Fibroblast of skin of right quadriceps (primary cell): ENCODE measurements around the gene VWA5B1.
"Not testable (repeated sequence)": the region's sequence is repeated elsewhere in the genome, so short reads cannot be mapped to it uniquely, and the experiment has no call there.

Experiments
- DNase-seq: peaks from one replicate; pipeline ENCODE4 v3.0.0-alpha.2; 2013

VWA5B1 gene, protein sequence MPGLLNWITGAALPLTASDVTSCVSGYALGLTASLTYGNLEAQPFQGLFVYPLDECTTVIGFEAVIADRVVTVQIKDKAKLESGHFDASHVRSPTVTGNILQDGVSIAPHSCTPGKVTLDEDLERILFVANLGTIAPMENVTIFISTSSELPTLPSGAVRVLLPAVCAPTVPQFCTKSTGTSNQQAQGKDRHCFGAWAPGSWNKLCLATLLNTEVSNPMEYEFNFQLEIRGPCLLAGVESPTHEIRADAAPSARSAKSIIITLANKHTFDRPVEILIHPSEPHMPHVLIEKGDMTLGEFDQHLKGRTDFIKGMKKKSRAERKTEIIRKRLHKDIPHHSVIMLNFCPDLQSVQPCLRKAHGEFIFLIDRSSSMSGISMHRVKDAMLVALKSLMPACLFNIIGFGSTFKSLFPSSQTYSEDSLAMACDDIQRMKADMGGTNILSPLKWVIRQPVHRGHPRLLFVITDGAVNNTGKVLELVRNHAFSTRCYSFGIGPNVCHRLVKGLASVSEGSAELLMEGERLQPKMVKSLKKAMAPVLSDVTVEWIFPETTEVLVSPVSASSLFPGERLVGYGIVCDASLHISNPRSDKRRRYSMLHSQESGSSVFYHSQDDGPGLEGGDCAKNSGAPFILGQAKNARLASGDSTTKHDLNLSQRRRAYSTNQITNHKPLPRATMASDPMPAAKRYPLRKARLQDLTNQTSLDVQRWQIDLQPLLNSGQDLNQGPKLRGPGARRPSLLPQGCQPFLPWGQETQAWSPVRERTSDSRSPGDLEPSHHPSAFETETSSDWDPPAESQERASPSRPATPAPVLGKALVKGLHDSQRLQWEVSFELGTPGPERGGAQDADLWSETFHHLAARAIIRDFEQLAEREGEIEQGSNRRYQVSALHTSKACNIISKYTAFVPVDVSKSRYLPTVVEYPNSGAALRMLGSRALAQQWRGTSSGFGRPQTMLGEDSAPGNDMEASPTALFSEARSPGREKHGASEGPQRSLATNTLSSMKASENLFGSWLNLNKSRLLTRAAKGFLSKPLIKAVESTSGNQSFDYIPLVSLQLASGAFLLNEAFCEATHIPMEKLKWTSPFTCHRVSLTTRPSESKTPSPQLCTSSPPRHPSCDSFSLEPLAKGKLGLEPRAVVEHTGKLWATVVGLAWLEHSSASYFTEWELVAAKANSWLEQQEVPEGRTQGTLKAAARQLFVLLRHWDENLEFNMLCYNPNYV

GRCh38 chr1:20290624-20291597, at the start of gene VWA5B1:
TSS of gene VWA5B1 (plus strand) at chr1:20290875. CDS start at chr1:20310602, 19,727 bp downstream.
- peak; percentile 17 for DNase-seq

DNA sequence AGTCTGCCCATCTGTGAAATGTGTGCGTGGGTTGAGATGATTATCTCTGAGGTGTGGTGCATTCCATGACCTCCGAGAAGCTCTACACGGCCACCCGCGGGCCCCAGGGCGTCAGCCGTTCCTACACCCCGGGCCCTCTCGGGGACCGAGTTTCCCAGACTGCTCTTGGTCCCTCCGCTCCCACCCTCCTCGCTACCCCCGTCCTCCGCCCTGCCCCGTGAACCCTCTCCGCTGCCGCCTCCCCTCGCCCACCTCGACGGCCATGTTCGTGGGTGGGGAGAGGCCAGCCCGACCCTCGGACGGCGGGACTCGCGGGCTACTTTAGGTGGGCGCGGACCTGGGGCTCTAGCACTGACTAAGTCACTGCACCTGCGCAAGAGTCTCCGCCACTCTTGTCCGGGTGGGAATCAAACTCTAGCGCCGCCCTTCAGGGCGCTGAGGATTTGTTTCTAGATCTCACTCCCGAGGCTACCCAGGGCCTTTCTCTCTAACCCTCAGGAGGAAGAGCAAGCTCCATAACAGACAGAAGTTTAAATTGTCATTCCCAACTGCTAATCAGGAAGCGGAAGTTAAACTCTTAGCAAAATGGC, 47.7 kb upstream of the VWA5B1 start:
- DNase-seq, result no peak

DNA sequence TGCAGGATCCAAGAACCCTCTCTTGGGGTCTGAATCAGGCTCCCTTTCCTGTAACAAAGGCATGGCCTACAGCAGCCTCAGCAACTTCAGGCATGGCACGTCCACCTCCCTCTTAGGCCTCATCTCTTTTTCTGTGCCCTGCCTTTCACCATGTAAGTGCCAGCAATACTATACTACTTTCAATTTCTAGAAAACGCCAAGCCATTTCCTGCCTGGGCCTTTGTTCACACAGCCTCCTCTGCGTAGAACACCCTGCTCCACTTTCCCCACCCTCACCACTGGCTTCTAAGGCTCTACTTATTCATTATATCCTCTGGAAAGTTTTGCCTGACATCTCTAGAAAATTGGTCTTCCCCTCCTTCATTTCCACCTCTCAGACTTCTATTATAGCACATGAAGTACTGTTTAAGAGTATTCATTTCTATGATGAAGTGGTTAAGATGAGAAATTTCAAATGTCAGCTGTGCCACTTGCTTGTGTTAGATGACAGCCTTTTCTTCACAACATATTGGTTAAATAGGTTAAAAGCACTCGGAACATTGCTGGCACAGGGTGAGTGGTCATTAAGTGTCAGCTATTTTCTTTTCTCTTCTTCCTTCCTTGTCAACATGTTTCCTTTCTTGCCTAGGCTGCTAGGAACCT, 41.6 kb upstream of the VWA5B1 start:
- DNase-seq, result no peak

DNA sequence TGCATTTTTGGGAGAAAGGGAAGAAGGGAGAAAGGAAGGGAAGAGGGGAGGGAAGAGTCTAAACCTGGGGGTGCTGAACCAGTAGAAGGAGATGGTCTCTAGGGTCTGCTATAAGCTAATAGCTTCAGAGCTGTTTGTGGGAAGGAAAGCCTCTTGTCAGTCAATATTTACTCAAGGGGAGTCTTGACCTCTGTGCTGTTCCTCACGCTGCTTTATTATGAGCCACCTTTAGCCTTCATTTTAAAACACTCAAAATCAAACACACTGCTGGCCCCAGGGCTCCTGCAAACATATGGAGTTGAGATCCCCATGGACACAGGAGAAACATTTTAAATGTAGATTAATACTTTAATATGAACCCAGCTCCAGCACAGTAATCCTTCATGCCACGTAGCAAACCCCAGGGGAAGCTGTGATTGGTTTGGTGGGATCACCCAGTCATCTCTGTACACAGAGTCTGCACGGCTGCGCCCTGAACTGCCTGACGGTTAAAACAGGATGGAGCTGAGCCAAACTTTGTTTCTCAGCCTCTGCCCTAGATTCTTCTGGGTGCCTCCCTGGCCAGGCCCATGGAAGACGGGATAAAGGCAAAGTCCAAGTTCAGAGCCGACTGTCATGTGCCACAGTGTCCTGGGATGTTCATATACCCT, 40.2 kb upstream of the VWA5B1 start:
- DNase-seq, result peak; percentile 9

DNA sequence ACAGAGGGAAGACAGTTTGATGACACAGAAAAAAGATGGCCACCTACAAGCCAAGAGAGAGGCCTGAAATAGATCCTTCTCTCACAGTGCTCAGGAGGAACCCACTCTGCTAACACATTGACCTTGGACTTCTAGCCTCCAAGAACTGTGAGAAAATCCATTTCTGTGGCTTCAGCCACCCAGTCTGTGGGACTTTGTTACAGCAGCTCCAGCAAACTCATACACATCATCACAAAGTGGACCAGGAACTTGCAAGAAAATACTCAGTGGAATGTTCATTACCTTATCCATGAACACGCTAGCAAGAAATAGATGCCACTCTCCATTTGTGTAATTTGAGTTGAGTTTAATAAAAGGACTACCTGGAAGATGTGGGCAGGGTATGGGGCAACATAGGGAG, 38.1 kb upstream of the VWA5B1 start:
- no peak for DNase-seq

- peak; percentile 58 for DNase-seq
Measured at GRCh38 chr1:20255666-20256065, 35.0 kb upstream of the VWA5B1 start.

GRCh38 chr1:20259646-20260045, 31.0 kb upstream of the VWA5B1 start:
- no peak for DNase-seq

DNA sequence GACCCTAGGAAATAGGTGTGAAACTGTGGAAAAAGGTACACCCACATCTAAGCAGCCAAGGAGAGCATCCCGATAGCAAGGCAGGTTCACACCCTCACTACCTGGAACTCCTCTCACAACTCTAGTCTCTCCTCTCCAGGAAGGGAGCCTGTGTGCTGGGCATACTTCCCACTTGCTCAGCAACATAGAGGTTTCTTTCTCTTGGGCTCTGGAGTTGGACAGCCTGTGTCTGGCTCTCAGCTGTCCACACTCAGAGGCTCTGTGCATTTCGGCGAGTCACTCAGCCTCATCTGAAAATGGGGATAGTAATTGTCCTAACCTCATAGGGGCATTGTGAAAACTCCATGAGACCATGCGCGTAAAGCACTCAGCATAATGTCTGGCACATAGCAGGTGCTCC, 29.6 kb upstream of the VWA5B1 start:
- DNase-seq, result no peak

- DNase-seq, result no peak
Measured at GRCh38 chr1:20262810-20263534, 27.7 kb upstream of the VWA5B1 start.

DNA sequence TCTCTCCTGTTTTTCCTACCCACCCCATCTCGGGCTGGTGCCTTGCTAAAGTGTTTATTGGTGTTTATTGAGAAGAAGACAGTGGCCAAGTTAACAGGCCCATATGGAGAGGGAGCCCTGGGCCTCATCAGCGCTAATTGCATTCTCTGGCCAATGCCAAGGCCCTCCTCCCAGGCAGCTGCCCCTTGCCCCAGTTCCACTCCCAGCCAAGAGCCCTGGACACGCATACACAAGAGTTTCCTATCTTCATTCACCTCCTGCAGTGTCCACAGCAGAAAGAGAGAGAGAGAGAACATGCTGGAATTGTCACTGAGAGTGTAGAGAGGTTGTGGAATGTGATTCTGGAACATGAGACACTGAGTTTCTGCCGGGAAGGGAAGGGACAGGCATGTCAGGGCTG, 25.4 kb upstream of the VWA5B1 start:
- no peak for DNase-seq

DNA sequence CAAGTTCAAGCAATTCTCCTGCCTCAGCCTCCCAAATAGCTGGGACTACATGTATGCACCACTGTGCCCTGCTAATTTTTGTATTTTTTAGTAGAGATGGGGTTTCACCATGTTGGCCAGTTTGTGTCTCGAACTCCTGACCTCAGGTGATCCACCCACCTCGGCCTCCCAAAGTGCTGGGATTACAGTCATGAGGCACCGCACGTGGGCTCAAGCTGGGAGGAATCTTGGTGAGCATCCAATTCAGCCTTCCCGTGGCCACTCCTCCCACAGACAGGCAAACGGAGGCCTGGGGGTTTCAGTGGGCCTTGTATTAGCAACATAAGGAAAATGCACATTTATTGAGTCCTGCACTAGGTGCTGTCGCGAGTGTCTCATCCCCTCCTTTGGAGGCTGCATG, 24.5 kb upstream of the VWA5B1 start:
- peak; percentile 17 for DNase-seq

DNA sequence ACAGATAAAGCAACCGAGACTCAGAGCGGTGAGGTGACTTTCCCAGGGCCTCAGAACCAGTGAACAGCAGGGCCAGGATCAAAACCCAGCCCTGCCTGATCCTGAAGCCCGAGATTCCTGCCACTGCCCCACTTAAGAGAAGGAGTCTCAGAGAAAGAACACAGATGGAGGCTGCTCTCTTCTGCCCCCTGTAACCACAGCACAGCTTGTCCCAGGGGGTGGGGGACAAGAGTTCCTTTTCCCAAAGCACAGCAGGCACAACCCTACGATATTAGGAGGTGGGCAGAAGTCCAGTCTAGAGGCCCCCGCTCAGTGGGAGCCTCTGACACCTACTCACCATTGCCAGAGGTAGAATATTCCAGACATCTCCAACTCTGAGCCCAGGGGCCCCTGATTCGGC, 24.0 kb upstream of the VWA5B1 start:
- DNase-seq, result no peak

- no peak for DNase-seq
Measured at GRCh38 chr1:20271498-20272400, 18.9 kb upstream of the VWA5B1 start.

DNA sequence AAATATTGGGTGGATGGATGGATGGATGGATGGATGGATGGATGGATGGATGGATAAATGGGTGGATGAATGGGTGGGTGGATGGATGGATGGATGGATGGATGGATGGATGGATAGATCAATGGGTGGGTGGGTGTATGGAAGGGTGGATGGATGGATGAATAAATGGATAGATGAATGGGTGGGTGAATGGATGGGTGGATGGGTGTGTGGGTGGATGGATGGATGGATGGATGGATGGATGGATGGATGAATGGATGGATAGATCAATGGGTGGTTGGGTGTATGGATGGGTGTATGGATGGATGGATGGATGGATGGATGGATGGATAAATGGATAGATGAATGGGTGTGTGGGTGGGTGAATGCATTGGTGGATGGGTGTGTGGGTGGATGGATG, 17.0 kb upstream of the VWA5B1 start:
- not testable (repeated sequence) for DNase-seq

DNA sequence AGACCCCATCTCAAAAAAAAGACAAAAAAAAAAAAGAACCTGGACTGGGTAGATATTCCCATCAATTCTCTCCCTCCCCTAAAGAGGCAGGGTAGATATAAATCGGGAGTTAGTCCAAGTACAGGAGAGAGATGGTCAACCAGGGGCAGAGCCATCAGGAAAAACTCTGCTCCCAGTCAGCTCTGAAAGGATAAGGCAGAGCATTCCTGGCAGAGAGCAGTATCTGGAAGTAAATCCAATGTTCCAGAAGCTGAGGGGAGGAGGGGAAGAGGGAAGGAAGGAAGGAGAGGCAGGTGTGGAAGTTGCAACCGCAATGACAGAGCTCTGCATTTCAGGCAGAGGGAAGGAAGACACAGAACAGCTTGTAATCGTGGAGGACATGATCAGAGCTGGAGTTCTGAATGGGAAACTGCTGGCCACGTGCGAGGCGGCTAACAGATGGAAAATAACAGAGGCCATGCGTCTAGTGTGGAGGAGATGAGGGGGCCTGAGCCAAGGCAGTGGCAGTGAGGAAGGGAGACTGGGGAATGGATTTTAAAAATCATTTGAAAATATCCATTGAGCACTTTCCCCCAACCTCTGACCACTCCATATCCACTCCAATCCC, 15.3 kb upstream of the VWA5B1 start:
- DNase-seq, result no peak

DNA sequence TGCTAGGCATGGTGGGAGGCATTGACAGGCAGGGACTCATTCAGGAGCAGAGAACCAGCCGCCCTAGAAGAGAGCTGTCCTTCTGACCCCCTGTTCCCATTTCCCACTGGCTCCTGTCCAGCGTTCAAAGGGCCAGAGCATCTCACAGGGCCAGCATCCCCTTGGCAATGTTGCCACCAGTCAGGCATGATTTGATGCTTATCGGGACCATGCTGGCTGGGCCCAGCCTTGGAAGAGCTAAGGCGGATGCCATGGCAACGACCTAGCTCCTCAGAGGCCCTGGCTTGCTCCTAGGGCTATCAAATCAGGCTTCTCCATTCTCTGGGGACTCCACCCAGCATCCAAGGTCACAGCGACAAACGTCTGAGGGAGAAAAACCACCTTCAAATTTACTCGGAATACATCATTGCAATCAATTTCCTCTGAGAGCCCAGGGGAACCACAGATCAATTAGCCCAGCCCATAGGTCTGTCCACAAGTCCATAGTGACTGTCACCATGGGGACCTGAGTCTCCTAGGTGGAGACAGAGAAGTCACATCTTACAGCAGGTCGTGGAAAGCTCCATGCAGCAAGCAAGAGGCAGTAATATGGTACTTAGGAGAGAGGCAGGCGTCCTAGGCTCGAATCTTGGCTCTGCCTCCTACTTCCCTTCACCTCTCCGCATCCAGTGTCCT, 14.1 kb upstream of the VWA5B1 start:
- no peak for DNase-seq

- DNase-seq, result peak; percentile 67
Measured at GRCh38 chr1:20278692-20279130, 12.0 kb upstream of the VWA5B1 start.

DNA sequence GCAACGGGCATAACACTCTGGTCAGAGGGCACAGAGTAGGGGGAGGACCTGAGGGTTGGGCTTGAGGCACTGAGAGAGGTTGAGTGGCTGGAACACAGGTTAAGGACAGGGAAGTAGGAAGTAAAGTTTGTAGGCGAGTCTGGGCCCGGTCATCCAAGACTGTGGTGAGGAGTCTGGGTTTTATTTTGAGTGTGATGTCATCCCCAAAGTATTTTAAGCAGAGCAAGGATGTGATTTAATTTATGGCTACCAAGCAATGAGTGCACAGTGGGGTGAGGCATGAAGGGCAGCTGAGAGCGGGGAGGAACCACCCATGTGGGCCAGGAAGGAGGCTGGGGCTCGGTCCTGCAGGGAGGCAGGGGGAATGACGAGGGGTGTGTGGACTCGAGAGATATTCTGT, 11.2 kb upstream of the VWA5B1 start:
- DNase-seq, result peak; percentile 86
